HCT116 (cell line): ENCODE data around the gene EPS15. TPM values are rescaled to one million over a fixed set of nuclear protein-coding genes. Genes with fewer than 3 reads are reported as not detected.

ENCODE experiments used
- ATAC-seq: fragments of 200-7000 bp; cut with Tn5 transposase; 2 replicates; pipeline ENCODE4 v1.9.1; 2020; ENCODE audit warnings: mild to moderate bottlenecking, moderate library complexity
- BruUV-seq: library from RNA; stranded (reverse); fragments of 400-500 nt; replicated peaks from 2 replicates; lab custom pipeline; 2021; lab: Mats Ljungman, UMichigan
- CTCF ChIA-PET: fragments of 300-600 bp; sonication (Branson Sonifier 250); formaldehyde crosslinking; loops from one replicate; lab custom pipeline; 2021; ENCODE audit warnings: antibody characterized with exemption; lab: Charles Lee
- POLR2A ChIA-PET: fragments of 300-600, 350-600 bp; sonication (Branson Sonifier 250); formaldehyde crosslinking; loops from one replicate; lab custom pipeline; 2021; ENCODE audit warnings: antibody characterized with exemption; lab: Charles Lee
- RAD21 ChIA-PET, 2 experiments: fragments of 300-600 bp; sonication (Branson Sonifier 250); formaldehyde crosslinking; loops; one replicate each; lab custom pipeline; 2023; ENCODE audit warnings: low total read pairs in 2 of 2; ENCODE audit not compliant: uncharacterized antibody in 2 of 2, unreplicated experiment in 2 of 2, low non-redundant PET in 1 of 2; lab: Charles Lee
- DNase-seq: peaks from one replicate; pipeline ENCODE4 v3.0.0-alpha.2; 2010; ENCODE audit warnings: low read depth, low spot score
- H2AFZ ChIP-seq: fragments of 200-600 bp; shearing (Covaris generic), sonication (generic); 2 replicates; pipeline ENCODE4 v1.6.1; 2017; ENCODE audit warnings: low read depth, mixed run types, mixed read lengths, antibody characterized with exemption, low read length; ENCODE audit not compliant: poor library complexity, severe bottlenecking
- H3K27ac ChIP-seq: 2 replicates; pipeline ENCODE4 v1.5.1; 2012; ENCODE audit warnings: low read depth, low read length
- H3K27me3 ChIP-seq: fragments of 200-600 bp; sonication (generic); 2 replicates; pipeline ENCODE4 v1.6.1; 2016; ENCODE audit warnings: mixed run types, low read length, mixed read lengths; ENCODE audit not compliant: insufficient read depth
- H3K36me3 ChIP-seq, 2 experiments: fragments of 200-500 bp in 1 of 2; fragments of 200-600 bp in 1 of 2; sonication (Bioruptor generic) in 1 of 2; sonication (generic) in 1 of 2; 2 replicates each; pipeline versions ENCODE4 v1.5.1 to v1.6.1; 2014 to 2016; ENCODE audit warnings: low read length in 2 of 2, inconsistent platforms in 1 of 2, mixed read lengths in 1 of 2, mixed run types in 1 of 2; ENCODE audit not compliant: insufficient read depth in 2 of 2, control insufficient read depth in 1 of 2
- H3K4me1 ChIP-seq, 2 experiments: fragments of 200-600 bp in 1 of 2; sonication (generic) in 1 of 2; 2 replicates each; pipeline versions ENCODE4 v1.5.1 to v1.6.1; 2012 to 2017; ENCODE audit warnings: low read length in 2 of 2, inconsistent platforms in 1 of 2, mild to moderate bottlenecking in 1 of 2, mixed read lengths in 1 of 2, mixed run types in 1 of 2, moderate library complexity in 1 of 2; ENCODE audit not compliant: insufficient read depth in 2 of 2, control insufficient read depth in 1 of 2
- H3K4me2 ChIP-seq: fragments of 200-600 bp; sonication (generic); 2 replicates; pipeline ENCODE4 v1.6.1; 2017; ENCODE audit warnings: mixed run types, low read length, mixed read lengths
- H3K4me3 ChIP-seq, 2 experiments: fragments of 200-600 bp in 1 of 2; sonication (generic) in 1 of 2; replicated peaks in 1 of 2; 2 replicates each; pipeline ENCODE4 v1.5.1; 2011 to 2016; ENCODE audit warnings: low read length in 2 of 2, control low read depth in 1 of 2, low read depth in 1 of 2, mild to moderate bottlenecking in 1 of 2, mixed read lengths in 1 of 2, mixed run types in 1 of 2
- H3K79me2 ChIP-seq: fragments of 200-600 bp; sonication (generic); 2 replicates; pipeline ENCODE4 v1.6.1; 2017; ENCODE audit warnings: mild to moderate bottlenecking, mixed run types, low read length, moderate library complexity, mixed read lengths; ENCODE audit not compliant: insufficient read depth
- H3K9ac ChIP-seq: fragments of 200-600 bp; sonication (generic); 2 replicates; pipeline ENCODE4 v1.6.1; 2016; ENCODE audit warnings: low read length, mixed read lengths
- H3K9me2 ChIP-seq: fragments of 200-600 bp; sonication (generic), shearing (Covaris generic); 2 replicates; pipeline ENCODE4 v1.6.1; 2017; ENCODE audit warnings: mixed run types, mild to moderate bottlenecking, moderate library complexity; ENCODE audit not compliant: insufficient read depth
- H3K9me3 ChIP-seq, 2 experiments: fragments of 200-500 bp in 1 of 2; fragments of 200-600 bp in 1 of 2; sonication (Bioruptor generic) in 1 of 2; sonication (generic) in 1 of 2; 2 replicates each; pipeline ENCODE4 v1.6.1; 2014 to 2017; ENCODE audit warnings: low read length in 2 of 2, mixed read lengths in 2 of 2, inconsistent platforms in 1 of 2, low read depth in 1 of 2, mild to moderate bottlenecking in 1 of 2, mixed run types in 1 of 2, moderate library complexity in 1 of 2; ENCODE audit not compliant: control insufficient read depth in 1 of 2, insufficient read depth in 1 of 2
- H4K20me1 ChIP-seq: fragments of 200-600 bp; sonication (generic), shearing (Covaris generic); 2 replicates; pipeline ENCODE4 v1.6.1; 2017; ENCODE audit warnings: mixed run types, mild to moderate bottlenecking, moderate library complexity; ENCODE audit not compliant: insufficient read depth
- CBX3 ChIP-seq: IDR thresholded peaks from 2 replicates; pipeline ENCODE4 v1.6.1; 2012; ENCODE audit warnings: low read depth
- EGR1 ChIP-seq: IDR thresholded peaks from 2 replicates; pipeline ENCODE4 v1.6.1; 2012; ENCODE audit warnings: low read depth
- ELF1 ChIP-seq: IDR thresholded peaks from 2 replicates; pipeline ENCODE4 v1.6.1; 2012; ENCODE audit warnings: low read depth, borderline replicate concordance
- EZH2phosphoT487 ChIP-seq: fragments of 200-600 bp; IDR thresholded peaks from 2 replicates; pipeline ENCODE4 v1.6.1; 2018; ENCODE audit warnings: antibody characterized with exemption, borderline replicate concordance
- POLR2A ChIP-seq: IDR thresholded peaks from 2 replicates; pipeline ENCODE4 v1.7.0; 2011; ENCODE audit warnings: borderline replicate concordance; ENCODE audit not compliant: insufficient read depth, insufficient read length; ENCODE audit errors: extremely low read depth
- RAD21 ChIP-seq: IDR thresholded peaks from 2 replicates; pipeline ENCODE4 v1.6.1; 2012; ENCODE audit warnings: low read depth, mild to moderate bottlenecking
- SRF ChIP-seq: IDR thresholded peaks from 2 replicates; pipeline ENCODE4 v1.6.1; 2012; ENCODE audit warnings: low read depth
- ZNF274 ChIP-seq: fragments of 200-500 bp; sonication (Bioruptor generic); IDR thresholded peaks from 2 replicates; pipeline ENCODE4 v1.6.1; 2014; ENCODE audit warnings: mild to moderate bottlenecking, low read depth, low read length, inconsistent platforms
- intact Hi-C: fragments of 100-400 bp; cut with micrococcal nuclease; formaldehyde crosslinking; loops from 2 replicates; pipeline ENCODE4 v1.10.0; 2022
- total RNA-seq: library from RNA; stranded (reverse); gene quantifications from one replicate; pipeline ENCODE4 v1.2.1, GENCODE V29; 2021; ENCODE audit not compliant: unreplicated experiment
- TF ChIP-seq, protein P1 (sequence below): IDR thresholded peaks from 2 replicates; pipeline ENCODE4 v1.6.1; 2012; ENCODE audit warnings: low read depth

The EPS15 gene
- total RNA-seq, 1 experiment from 2014 or later = 41.2 TPM

DNA sequence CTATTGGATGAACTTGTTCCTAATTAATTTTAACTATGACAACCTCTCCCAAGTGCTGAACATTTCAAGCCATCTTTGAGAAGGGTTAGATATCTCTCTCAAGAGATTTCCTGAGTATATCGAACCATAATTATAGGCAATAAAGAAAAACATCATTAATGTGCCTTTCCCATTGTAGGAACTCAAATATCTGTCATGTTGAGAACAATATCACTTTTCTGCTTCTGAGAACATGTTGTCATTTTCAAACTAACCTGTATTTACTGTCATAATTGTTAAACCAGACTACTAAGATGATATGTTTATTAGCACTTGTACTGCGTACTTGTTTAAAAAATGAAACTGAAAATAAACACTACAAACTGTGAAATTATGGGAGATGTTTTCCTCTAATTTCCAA, 4.3 kb downstream of the EPS15 start:
- BruUV-seq = no TSS peak

More for the DNA sequence above, 4.3 kb downstream of the EPS15 start:
- no peak overlapping the region for H3K9ac ChIP-seq
- H3K9me2 ChIP-seq = no peaks in the 10 kb centered on the region
- ATAC-seq = no peak
- no peak overlapping the region for H2AFZ ChIP-seq
- no peaks in the 10 kb centered on the region for H3K36me3 ChIP-seq
- ChIA-PET CTCF (no interaction called here), RAD21 (no interaction called here), POLR2A (no interaction called here)
- no peak overlapping the region for H3K27ac ChIP-seq
- DNase-seq = no peak
- H3K4me3 ChIP-seq = no peak overlapping the region
- H3K27me3 ChIP-seq = no peaks in the 10 kb centered on the region
- intact Hi-C loops = no loop called here
- H3K4me2 ChIP-seq = no peak overlapping the region
- peaks cover 5 to 13% of the 10 kb centered on the region in 2 experiments for H3K4me1 ChIP-seq
- no peaks in the 10 kb centered on the region for H3K9me3 ChIP-seq
- TF ChIP-seq CBX3 = no peak
- no peak for TF ChIP-seq RAD21
- TF ChIP-seq EZH2phosphoT487 = no peak
- no peak for TF ChIP-seq SRF
- TF ChIP-seq, protein P1, sequence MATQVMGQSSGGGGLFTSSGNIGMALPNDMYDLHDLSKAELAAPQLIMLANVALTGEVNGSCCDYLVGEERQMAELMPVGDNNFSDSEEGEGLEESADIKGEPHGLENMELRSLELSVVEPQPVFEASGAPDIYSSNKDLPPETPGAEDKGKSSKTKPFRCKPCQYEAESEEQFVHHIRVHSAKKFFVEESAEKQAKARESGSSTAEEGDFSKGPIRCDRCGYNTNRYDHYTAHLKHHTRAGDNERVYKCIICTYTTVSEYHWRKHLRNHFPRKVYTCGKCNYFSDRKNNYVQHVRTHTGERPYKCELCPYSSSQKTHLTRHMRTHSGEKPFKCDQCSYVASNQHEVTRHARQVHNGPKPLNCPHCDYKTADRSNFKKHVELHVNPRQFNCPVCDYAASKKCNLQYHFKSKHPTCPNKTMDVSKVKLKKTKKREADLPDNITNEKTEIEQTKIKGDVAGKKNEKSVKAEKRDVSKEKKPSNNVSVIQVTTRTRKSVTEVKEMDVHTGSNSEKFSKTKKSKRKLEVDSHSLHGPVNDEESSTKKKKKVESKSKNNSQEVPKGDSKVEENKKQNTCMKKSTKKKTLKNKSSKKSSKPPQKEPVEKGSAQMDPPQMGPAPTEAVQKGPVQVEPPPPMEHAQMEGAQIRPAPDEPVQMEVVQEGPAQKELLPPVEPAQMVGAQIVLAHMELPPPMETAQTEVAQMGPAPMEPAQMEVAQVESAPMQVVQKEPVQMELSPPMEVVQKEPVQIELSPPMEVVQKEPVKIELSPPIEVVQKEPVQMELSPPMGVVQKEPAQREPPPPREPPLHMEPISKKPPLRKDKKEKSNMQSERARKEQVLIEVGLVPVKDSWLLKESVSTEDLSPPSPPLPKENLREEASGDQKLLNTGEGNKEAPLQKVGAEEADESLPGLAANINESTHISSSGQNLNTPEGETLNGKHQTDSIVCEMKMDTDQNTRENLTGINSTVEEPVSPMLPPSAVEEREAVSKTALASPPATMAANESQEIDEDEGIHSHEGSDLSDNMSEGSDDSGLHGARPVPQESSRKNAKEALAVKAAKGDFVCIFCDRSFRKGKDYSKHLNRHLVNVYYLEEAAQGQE = no peak
- no peak for TF ChIP-seq ZNF274
- no peak for TF ChIP-seq POLR2A
- no peak for TF ChIP-seq EGR1
- TF ChIP-seq ELF1 = no peak
- H3K79me2 ChIP-seq = peaks cover 84% of the 10 kb centered on the region
- H4K20me1 ChIP-seq = no peaks in the 10 kb centered on the region
